Activated T-helper 9 cell treated with anti-CD3 and anti-CD28 coated beads, Interleukin-2, amount 50 U/mL, for 16 hours (primary cell): ENCODE results near the gene TFDP2.
"Not testable (repeated sequence)": the region's sequence is repeated elsewhere in the genome, so short reads cannot be mapped to it uniquely, and the experiment has no call there.

ENCODE experiments used
- DNase-seq: peaks from one replicate; pipeline ENCODE4 v3.0.0-alpha.2; 2020; ENCODE audit warnings: low read depth

TFDP2 gene

DNA sequence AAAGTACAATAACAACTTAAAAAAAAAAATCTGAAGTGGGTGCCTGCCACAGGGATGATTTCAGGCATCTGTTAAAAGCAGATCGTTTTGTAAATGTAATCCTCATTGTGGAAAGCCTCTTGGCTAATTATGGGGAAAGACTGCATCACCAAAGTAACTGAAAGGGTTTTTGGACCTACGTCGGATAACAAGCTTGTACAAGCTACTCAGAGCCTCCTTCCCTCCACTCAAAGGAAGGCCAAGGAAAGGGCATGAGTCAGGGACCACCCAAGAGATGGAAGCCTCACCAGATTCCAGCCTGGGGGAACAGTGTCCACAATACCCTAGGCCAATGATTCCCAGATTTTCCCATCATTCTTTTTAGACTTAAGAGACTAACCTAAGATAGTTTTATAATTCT, 188.6 kb downstream of the TFDP2 start:
- DNase-seq = no peak

DNA sequence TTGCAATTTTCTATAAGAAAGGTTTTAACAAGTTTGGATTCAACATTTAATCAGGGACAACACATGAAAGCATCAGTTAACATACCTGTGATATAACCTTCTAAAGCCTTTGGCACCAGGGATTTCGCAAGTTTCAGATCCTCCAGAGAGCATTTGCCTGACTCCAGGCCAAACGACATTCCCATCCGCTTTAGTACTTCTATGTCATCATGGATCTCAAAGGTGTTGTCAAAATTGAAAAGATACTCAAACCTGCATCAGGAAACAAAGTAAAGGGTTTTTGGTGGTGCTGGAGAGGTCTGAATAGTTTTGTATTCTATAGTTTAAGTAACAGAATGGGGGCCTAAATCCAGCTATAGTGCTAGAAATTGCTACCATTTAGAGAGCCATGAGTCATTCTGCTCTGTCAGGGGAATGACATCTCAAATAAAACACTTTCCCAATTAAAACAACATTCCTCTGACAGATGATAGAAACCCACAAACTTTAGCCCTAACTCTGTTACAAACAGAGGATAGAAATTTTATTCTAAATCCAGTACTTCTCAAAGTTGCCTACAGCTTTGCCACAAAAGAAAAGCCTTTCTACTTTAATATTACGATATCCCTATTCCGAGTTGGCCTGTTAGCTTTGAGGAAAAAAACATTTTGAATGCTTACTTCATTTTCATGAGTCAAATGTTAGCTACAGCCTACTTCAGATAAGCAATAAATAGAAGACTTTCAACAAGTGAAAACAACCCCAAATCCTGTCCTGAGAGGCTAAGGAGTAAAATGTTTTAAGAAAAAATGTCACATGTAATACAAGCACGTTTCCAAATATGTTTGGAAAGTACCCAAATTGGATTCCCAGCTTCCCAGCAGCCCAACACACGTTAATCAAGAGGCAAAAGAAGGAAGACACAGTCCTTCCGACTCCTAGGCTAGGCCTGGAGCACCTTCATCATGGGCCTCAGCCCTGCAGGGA, 189.5 kb downstream of the TFDP2 start:
- DNase-seq = no peak

DNA sequence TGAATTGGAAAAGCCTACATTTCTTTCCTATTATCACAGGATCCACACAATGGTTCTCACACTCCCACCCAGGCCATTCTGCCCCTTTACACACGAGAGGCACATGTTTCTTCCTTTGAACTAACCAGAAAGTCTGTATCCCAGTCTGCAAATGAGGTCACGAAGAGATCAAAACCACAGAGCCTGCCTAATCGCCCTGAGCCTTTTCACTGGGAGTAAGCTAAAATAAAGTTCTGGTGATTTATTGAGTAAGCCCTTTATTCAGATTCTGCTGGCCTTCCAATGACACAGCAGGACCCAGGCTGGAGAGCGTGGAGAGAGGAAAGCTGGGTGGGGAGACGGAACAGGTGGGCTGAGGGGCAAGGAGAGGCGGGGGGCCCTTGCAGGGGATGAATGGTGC, 194.2 kb downstream of the TFDP2 start:
- DNase-seq = no peak

DNA sequence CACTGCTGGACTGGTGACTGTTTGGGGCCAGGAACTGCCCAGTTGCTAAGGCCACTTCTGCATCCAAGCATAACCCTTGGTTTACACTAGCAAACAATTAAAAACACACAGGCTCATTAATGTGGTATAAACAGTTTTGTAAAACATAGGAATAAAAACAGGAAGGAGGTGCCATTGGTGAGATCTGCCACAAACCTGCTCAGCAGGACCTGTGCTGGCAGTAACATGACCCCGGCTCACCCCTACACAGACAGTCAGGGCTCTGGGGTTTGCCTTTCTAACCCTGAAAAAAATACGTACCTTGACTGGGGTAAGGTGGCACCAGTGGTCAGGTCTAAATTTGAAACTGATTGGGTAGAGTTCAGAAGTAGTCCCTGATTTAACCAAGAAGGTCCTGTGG, 196.7 kb downstream of the TFDP2 start:
- DNase-seq = no peak

DNA sequence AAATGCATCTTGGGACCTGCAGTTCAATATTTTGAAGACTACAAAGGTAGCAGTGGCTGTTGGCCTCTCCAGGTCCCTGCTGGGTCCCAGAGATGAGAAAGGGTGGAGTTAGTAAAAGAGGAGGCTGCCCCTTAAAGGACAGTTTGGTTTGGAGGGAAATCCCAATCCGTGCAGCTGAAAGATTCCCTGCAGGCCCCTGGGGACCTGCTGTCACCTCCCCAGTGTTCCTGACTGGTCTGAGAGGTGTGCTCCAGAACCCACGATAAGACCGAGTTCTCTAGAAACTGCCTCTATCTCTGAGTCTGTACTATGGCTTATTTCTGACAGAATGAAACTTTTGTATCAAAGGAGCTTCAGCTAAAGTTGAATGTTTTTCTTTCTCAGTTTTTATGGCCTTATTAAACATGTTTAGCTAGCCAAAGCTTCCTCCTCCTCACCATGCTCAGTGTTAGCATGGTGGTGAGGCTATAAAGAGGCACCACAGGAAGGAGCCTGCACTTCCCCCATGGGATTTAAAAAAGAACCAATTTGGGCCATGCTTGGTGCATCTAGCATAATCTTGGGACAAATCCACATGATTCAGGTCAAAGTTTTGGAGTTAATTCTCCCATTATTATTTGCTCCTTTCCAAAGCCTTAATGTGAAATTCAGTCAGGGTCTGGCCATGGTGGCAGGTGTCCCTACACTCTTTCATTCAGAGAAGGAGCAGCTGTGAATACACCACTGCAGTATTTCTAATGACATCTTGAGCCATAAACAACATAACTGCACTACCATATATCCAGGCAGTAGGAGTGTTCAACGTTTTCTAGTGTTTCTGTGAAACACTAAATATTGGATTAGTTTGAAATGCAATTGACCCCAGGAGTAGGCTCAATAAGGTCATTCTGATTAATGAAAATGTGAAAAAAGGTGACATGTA, 198.5 kb downstream of the TFDP2 start:
- no peak for DNase-seq

DNA sequence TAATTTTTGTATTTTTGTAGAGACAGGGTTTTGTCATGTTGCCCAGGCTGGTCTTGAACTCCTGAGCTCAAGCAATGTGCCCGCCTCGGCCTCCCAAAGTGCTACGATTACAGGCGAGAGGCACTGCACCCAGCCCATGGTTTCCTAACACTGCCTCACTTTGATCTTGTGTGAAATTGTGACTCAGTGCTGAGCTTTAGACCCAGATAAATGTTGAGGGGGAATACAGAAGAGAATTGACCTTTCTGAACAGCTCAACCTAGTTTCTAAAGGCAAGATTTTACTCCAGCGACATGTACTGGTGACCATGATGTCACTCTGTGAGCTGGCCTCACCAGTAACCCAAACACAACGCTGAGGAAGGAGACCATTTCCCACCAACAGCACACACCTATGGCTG, 199.4 kb downstream of the TFDP2 start:
- DNase-seq = no peak

DNA sequence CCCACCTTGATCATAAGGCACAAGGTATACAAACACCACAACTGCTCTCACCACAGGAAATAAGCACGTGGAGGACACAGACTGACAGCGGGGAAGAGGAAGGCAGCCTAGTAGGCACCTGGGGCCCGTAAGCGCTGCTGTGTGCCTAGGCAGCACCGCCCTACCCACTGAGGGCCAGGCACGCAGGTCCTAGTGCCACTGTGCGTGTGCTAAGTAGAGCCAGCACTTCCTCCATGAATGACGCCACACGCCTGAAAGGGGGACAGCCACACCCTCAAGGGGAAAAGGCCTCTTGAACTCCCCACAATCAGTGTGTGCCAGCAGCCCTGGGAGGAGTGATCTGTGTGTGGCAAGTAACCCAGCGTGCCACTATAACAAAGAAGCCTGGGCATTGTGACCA, 199.9 kb downstream of the TFDP2 start:
- no peak for DNase-seq

DNA sequence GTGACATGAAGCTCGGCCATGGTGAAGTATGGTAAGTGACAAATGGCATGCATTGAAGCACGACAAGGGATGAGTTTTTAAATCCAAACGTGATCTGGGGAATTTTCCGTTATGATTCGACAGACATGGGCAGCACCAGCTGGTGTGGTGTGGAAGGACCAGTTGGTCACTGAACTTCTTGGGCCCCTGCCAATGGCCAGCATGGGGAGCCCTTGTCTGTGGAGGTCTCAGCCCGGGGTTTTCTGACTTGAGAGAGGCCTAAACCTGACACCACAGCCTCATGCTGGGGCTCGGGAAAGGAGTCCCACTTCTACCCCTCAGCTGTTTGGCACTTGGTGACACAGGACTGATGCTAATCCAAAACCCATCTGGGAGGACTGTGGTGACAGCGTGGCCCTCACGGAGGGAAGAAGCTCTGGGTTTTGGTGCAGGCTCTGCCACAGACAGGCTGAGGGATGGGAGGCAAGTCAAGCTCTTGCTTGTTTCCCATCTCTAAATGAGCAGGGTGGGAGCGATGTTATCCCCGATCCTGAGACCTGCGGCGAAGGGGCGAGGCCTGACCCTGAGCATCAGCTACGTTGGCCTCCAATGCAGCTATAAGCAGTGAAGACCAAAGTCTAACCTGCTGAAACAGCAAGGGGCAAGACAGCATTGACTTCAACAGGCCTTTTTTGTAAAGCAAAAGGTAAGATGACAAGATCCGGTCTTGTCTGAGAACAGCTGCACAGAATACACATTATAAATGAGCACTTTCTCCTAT, 203.4 kb downstream of the TFDP2 start:
- no peak for DNase-seq

DNA sequence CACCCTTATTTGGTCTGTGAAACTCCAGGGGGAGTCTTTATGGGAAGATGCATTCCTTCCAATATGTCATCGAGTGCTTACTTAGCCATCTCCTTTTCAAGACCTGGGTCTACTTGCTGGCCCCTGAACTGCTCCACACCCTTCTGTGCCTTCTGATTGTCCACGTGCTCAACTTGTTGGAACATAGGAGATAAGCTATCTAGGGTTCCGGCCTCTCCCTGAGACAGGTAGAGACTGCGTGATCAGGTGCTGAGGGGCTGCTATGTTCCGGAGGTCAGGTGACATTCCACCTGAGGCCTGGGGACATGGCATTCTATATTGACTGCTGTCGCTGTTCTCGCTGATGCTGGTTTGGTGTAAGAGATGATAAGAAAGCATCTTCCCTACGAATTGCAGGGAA, 207.3 kb downstream of the TFDP2 start:
- DNase-seq = no peak

DNA sequence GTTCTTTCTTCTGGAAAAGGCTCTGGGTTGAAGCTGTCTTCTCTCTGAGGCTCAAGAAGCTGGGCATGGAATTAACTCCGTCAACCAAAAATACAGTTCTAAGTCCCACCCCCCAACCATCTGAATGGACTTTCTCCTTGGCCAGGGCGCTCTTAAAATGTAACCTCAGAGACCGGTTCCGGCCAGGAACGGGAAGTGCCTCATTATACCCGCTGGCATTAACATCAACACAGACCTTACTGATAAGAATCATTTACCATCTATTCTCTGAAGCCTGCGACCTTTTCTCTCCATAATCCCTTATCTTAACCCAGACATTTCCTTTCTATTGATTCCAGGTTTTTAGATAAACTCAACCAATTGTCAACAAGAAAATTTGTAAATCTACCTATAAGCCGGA, 208.3 kb downstream of the TFDP2 start:
- no peak for DNase-seq

DNA sequence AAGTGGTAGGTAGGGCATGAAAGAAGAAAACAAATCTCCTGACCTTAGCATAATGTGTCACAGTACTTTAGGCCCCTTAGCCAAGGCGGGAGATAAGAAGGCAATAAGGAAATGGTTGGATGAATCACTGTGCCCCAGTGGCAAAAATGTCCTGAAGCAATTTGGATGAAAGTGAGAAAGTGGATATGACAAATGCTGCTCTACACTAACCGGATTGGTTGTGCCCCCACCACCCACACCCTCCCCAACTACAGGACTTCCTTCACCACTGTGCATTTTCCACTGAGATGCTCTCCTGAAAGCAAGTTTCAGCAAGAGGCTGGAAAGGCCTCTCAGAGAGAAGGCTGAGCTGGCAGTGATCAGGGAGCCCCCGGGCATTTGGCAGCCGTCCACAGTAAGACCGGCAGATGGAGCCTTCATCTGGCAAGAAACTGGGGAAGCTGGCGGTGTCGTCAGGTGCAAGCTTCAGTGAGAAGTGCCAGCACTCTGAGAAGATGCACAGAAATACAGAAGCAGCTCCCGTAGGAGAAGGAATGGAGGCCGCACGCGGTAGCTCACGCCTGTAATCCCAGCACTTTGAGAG, 209.1 kb downstream of the TFDP2 start:
- DNase-seq = no peak

DNA sequence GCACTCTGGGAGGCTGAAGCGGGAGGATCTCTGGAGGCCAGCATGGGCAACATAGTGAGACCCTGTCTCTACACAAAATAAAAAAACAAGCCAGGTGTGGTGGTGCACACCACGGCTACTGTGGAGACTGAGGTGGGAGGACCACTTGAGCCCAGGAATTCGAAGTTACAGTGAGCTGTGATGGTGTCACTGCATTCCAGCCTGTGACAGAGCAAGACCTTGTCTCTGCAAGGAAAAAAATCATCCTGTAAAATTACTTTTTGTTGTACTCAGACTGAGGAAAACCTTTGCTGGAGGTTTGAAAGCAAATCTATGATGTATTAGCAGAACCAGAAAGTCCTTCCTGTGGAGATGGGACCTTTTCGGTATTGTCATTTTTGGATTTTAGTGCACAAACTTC, 209.6 kb downstream of the TFDP2 start:
- DNase-seq = no peak

DNA sequence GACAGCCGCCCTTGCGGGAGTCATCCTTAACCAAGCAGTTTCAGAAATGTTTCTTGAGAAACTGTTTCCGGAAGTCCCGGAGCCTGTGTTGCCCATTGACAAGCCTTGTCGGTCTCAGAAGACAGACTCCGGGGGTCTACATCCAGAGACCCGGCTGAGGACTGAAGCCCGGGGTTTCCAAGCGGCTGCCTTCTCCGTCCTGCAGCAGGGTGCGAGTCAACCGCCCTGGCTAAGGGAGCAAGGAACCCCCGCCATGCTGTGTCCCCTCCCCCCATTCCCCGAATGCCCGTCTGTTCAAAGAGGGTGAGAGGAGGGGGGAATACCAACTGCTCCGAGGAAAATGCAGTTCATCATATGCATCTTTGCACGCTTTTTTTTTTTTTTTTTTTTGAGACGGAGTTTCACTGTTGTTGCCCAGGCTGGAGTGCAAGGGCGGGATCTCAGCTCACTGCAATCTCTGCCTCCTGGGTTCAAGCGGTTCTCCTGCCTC, 211.3 kb downstream of the TFDP2 start:
- DNase-seq = no peak

DNA sequence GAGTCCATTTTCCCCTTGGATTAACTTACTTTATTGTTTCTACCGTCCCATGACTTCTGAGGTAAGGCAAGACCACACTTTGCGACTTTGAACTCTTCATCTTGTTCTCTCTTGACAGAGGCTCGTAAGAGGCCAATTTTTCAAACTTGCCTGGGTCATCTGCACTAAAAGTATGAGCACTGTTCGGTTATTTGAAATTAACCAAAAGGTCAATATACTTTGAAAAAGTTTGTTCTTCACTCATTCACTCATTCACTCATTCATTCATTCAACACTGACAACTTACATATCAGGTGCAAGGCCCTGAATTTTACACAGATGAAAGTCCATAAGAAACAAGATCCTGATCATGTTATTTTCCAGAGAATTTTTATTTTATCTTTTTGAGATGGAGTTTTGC, 215.0 kb downstream of the TFDP2 start:
- DNase-seq = no peak

DNA sequence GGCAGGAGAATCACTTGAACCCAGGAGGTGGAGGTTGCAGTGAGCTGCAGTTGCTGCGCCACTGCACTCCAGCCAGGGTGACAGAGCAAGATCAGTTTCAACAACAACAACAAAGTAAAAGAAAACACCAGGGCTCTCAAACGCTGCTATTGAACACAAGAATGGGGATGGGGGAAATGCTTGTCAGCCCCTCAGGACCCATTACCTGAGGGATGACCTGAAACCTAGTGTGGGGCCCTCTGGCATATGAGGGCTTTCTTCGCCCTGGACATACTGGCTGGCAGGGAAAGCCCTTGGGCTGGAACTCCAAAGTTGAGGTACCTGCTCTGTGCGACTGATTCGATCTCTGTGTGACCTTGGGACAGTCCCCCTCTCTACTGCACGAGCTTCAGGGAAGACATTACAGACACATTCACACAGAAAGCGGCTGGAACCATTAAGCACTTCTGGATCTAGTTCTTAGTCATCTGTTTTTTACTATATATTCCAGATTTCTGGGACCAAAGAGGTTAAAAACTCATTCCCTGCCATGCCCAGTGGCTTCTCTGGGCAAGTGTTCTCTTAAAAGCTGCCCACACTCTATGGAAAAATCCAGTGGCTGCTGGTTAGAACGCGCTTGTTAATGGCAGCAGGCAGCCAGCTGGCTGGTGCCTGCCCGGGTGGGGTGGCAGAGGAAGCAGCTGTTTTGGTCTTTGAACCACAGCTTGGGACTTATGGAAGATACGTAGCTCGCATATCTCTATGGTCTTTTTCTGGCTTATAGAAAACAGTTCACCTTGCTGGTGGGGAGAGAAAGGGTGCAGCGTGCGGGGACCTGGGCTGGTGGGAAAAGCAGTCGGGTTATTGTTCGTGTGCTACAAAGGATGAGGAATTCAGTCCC, 215.7 kb downstream of the TFDP2 start:
- DNase-seq = no peak

DNA sequence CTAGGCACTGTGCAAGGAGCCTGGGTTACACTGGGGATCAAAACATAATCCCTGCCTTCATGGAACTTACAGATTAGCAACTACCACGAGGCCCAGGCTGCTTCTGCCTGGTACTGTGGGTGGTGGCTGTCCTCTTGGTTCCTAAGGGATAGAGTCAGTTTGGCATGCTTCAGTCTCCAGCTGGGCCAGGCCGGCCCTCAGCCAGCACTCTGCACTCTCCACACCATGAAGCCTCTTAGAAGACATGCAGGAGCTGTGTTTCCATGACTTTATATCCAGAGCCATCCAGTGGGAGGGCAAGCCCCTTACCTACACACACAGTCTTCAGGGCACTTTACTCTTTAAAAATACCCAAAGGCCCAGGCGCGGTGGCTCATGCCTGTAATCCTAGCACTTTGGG, 218.5 kb downstream of the TFDP2 start:
- DNase-seq = no peak

DNA sequence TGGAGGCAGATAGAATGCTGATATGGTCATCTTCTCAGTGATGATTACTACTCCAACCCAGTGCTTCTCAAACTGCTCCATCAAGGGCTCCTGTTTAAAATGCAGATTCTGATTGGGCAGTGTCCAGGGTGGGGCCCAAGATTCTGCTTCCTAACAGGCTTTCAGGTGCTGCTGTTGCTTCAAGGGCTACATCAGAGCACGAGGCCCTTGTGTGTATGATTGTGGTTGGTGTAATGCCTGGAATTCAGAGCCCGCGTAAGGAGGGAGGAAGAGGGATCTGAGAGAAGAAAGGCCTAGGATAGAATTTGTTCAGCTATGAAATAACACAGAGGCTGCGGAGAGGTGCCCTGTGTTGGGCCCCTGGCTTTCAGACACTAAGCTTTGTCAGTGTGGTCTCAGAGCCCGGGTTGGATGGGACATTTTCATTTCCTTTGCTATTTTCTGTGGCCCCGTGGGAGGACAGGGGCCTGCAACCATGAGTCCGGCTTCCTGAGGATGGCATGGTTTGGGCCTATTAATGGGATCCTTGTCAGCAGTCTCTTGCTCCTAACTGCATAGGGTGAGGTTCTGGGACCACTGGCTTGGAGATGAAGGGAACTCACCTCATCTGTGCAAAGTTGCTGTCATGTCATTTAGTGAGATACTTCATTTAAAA, 219.9 kb downstream of the TFDP2 start:
- no peak for DNase-seq

DNA sequence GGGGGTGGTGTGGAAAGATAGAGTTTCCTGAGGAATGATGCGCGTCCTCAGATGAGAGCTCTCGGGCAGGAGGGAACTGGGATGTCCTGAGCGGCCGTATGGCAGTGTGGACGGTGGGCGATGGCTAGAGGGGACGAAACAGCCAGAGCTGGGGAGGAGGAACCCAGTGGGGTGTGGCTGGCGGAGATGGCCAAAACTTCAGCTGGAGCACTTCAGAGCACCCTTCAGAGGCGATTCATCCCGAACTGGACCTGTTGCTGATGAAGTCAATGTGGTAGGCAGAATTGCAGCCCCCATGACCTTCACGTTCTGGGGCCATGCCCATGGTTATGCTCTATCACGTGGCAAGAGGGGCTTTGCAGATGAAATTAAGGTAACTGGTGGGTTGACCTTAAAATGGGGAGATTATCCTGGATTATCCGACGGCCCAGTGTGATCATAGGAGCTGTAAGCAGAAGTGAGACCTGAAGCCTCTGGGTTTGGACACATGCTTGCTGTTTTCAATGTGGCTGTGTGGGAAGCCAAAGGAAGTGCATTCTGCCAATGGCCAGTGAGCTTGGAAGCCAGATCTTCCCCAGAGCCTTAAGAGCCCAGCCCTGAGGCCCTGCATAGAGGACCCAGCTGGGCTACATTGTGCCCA, 220.6 kb downstream of the TFDP2 start:
- DNase-seq = no peak

DNA sequence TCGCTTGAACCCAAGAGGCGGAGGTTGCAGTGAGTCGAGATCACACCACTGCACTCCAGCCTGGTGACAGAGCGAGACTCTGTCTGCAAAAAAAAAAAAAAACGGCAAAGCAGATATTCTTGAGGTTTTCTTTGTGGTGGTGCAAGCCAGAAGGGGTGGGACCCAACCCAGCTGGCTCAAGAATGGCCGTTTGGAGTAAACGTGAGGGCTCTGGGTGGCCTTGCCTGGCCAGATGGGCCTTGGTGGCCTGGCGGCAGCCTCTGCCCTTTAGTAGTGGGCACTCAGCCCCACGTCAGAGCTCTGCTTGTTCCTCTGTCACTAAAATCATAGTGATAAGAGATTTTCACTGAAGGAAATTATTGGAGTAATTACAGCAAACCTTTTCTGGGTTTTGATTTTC, 222.4 kb downstream of the TFDP2 start:
- no peak for DNase-seq

DNA sequence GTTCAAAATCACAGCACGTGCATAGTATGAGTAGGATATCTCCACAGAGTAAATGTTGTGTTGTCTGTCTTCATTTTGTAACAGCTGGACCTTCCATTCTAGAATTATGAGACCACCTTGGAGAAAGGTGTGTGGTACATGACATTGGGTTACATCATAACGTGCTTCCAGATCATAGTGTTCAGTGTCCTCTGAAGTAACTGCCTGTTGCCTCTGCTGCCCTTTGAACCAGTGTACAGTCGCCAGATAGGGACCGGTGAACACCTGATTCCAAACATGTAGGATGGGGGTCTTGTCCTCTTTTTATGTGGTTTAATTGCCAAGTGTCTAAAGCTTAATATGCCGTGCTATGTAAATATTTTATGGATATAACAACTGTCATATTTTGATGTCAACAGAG, 223.7 kb downstream of the TFDP2 start:
- not testable (repeated sequence) for DNase-seq
